Stimulated activated CD8-positive, alpha-beta memory T cell treated with anti-CD3 and anti-CD28 coated beads, Interleukin-12 subunit alpha, Interleukin-12 subunit beta, amount 100 ng/mL, for 24 hours (primary cell): ENCODE results near the gene HAND1.

Source experiments
- DNase-seq: peaks from one replicate; pipeline ENCODE4 v3.0.0-alpha.2; 2020; ENCODE audit errors: extremely low read depth

Gene HAND1

GRCh38 chr5:154505567-154505966 lies 27.5 kb upstream of the HAND1 start:
- no peak for DNase-seq

GRCh38 chr5:154503698-154504039 lies 25.6 kb upstream of the HAND1 start:
- DNase-seq = no peak

GRCh38 chr5:154502180-154502579 lies 24.2 kb upstream of the HAND1 start:
- DNase-seq = no peak

GRCh38 chr5:154501566-154501965 lies 23.5 kb upstream of the HAND1 start:
- DNase-seq = no peak

- no peak for DNase-seq
Observed at GRCh38 chr5:154498994-154499393, 21.0 kb upstream of the HAND1 start.

GRCh38 chr5:154498591-154498990 lies 20.6 kb upstream of the HAND1 start:
- no peak for DNase-seq

GRCh38 chr5:154494036-154494435 lies 16.0 kb upstream of the HAND1 start:
- DNase-seq = no peak

GRCh38 chr5:154493274-154493673 lies 15.2 kb upstream of the HAND1 start:
- no peak for DNase-seq

- no peak for DNase-seq
Observed at GRCh38 chr5:154491941-154492340, 13.9 kb upstream of the HAND1 start.

- DNase-seq = no peak
Observed at GRCh38 chr5:154487541-154487940, 9.5 kb upstream of the HAND1 start.

- no peak for DNase-seq
Observed at GRCh38 chr5:154486427-154486866, 8.4 kb upstream of the HAND1 start.

GRCh38 chr5:154485850-154486426 lies 7.9 kb upstream of the HAND1 start:
- DNase-seq = no peak

- no peak for DNase-seq
Observed at GRCh38 chr5:154485096-154485491, 7.1 kb upstream of the HAND1 start.

- DNase-seq = no peak
Observed at GRCh38 chr5:154484393-154485095, 6.5 kb upstream of the HAND1 start.

- no peak for DNase-seq
Observed at GRCh38 chr5:154483654-154484392, 5.8 kb upstream of the HAND1 start.

- DNase-seq = no peak
Observed at GRCh38 chr5:154482528-154483449, 4.8 kb upstream of the HAND1 start.

- DNase-seq = no peak
Observed at GRCh38 chr5:154481584-154482381, 3.8 kb upstream of the HAND1 start.

- DNase-seq = no peak
Observed at GRCh38 chr5:154480847-154481246, 2.8 kb upstream of the HAND1 start.

- DNase-seq = no peak
Observed at GRCh38 chr5:154479944-154480750, 2.1 kb upstream of the HAND1 start.
